G401.6 (cell line): ENCODE data around the gene BDKRB1.

Experiments used
- FAIRE-seq: peaks from 2 replicates; lab custom pipeline; 2012; peaks lifted over from hg19 to GRCh38; lab: Jason Lieb, UNC

Gene BDKRB1

GRCh38 chr14:96281486-96281885, 25.5 kb downstream of the BDKRB1 start:
- no peak for FAIRE-seq

GRCh38 chr14:96284008-96284407, 28.0 kb downstream of the BDKRB1 start:
- no peak for FAIRE-seq

GRCh38 chr14:96284430-96284829, 28.4 kb downstream of the BDKRB1 start:
- no peak for FAIRE-seq

GRCh38 chr14:96285667-96286066, 29.7 kb downstream of the BDKRB1 start:
- no peak for FAIRE-seq

DNA sequence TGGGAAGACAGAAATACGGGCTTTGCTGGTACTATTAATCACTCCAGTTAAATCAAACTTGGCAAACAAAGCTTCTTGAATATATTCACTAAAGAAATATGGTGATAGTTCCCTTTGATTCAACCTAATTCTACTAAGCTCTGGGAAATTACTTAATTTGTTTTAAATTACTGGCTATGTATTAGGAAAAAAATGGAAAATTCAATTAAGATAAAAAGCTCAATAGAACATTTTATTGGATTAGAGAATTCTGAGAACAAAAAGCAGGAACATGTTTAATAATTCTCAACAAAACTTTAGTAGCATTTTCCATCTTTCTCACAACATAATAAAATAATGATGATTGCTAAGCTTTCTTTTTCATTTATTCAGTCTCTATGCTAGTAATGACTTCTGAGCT, 30.2 kb downstream of the BDKRB1 start:
- no peak for FAIRE-seq

GRCh38 chr14:96287856-96288255, 31.8 kb downstream of the BDKRB1 start:
- FAIRE-seq = no peak

GRCh38 chr14:96294246-96294645, 38.2 kb downstream of the BDKRB1 start:
- no peak for FAIRE-seq

DNA sequence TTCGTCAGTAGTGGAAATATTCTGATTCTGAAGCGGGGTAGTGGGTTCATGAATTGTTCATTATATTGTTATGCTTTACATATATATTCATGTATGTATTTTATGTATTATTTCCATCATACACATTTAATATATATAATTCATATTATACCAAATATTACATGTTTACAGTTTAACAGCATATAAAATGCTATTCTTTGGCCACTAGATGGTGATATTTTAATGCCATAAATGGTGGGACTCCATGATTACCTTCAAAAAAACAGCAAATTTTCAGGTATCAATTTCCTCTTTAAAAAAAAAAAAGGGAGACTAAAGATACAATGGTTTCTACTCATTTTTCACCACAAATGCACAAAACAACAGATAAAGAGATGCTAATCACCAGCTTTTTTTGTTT, 41.0 kb downstream of the BDKRB1 start:
- peak; percentile 96 for FAIRE-seq

DNA sequence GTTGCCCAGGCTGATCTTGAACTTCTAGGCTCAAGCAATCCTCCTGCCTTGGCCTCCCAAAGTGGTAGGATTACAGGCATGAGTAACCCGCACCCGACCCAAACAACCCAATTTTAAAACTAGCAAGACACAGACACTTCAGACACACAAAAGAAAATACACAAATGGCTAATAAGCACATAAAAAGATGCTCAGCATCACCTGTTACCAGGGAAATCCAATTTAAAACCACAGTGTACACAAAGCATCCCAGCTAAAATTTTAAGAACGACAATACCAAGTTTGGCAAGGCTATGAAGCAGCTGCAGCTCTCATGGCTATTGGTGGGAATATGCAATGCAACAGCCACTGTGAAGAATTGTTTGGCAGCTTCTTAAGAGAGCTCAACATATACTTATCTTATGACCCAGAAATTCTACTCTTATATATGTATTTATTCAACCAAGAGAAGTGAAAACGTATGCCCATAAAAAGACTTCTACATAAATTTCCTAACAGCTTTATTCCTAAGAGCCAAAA, 42.0 kb downstream of the BDKRB1 start:
- FAIRE-seq = no peak

GRCh38 chr14:96299441-96299840, 43.4 kb downstream of the BDKRB1 start:
- FAIRE-seq = no peak

DNA sequence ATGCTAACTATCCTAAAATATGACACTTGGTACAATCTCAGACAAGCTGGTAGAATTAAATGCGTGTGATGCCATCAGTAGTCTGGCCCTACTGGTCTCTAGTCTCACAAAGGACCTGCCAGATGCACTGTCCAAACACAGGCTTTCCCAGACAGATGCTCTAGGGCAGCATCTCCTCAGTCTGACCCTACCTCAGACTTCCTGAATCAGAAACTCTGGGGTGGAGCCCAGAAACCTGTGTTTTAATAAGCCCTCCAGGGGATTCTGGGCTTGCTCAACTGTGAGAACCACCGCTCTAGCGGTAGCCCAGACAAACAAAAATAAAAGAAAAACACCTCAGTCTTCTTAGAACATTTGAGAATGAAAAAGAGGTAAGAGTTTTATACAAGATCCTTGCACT, 48.0 kb downstream of the BDKRB1 start:
- no peak for FAIRE-seq

DNA sequence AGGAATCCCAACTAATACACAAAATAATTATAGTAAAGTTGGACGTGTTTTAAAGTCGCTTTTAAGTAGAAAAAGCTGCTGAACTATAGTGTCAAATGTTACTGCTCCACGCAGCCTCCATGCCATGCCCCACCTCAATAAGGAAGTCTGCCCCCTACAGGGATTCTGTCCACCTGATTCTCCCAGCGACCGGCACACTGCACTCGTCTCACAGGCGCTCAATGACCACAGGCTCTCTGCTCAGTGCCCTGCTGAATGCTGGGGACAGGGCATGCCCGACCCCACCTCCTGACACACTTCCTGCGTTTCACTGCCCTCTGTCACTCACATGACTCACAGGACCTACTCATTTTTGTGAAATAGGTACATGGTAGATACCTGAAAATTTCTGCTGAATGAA, 48.9 kb downstream of the BDKRB1 start:
- no peak for FAIRE-seq

DNA sequence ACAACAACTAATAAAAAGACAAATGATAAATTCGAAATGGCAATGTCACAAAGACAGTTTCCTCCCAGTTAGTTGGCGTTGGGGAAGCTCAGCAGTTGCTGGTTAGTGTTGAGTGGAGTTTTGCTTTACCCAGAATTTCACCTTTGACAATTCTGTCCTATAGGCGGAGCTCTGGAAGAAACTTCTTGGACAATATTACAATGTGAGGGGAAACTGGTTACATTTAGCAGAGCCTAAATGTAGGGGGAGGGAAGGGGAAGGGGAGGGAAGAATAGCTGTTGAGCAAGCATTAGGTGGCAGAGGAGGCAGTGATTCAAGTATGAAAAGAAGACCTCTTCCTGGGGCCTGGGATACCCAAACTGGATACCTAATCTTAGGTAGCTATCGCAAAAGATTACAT, 51.4 kb downstream of the BDKRB1 start:
- FAIRE-seq = no peak

DNA sequence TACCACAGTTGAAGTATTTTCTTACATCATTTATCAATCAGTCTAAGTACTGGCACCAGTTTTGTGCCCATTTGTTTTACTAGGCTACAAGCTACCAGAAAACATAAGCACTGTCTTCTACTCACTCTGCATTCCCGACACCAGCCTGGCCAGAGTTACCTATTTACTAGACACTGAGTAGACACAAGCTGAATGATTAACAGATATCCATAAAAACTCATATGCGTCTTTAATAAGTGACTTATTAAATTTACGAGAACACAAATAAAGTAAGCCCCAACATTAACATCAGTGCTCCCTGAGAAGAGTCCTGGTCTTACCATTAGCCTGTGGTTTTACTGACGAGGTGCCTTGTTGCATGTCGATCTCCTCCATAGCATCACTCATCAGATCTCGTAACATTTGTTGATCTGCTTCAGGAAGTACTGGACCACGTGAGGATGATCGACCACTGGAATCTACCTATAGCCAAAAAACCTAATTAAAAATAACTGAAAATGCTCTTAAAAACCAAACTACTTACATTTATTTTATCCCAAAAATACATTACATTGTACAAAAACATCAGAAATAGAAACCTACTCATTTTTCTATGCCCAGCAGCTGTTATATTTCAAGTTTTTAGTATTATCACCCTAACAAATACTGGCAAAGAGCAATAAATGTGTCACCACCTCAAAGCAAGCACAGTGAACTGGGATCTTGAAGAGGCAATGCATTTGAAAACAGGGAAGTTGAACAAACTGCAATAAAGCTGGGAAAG, 53.3 kb downstream of the BDKRB1 start:
- no peak for FAIRE-seq

GRCh38 chr14:96309896-96310330, 53.9 kb downstream of the BDKRB1 start:
- no peak for FAIRE-seq

GRCh38 chr14:96310906-96311305, 54.9 kb downstream of the BDKRB1 start:
- no peak for FAIRE-seq
